HG03457 (cell line): Measurements from ENCODE around the gene CHRNG.

Experiments used
- ATAC-seq: cut with Tn5 transposase; IDR thresholded peaks from one replicate; pipeline ENCODE4 v1.9.1; 2021; ENCODE audit warnings: moderate number of reproducible peaks; ENCODE audit not compliant: unreplicated experiment

CHRNG gene

DNA sequence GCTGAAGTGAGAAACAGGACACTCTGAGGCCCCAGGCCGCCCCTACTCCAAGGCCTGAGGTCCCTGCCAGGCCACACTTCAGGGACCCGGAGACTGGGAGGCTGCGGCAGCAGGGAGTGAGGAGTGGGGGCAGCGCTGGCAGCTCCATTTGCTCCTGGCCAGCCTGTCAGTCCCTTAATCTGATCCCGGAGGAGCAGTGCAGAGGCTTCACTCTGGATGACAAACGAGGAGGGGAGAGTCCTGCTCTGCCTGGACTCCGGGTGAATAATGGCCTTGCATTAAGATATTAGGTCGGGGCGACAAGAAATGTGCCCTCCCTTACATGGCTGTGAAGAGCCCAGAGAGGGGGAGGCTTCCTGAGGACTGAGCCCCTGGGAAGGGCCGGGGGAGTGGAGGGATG, 33.6 kb upstream of the CHRNG start:
- ATAC-seq = no peak

DNA sequence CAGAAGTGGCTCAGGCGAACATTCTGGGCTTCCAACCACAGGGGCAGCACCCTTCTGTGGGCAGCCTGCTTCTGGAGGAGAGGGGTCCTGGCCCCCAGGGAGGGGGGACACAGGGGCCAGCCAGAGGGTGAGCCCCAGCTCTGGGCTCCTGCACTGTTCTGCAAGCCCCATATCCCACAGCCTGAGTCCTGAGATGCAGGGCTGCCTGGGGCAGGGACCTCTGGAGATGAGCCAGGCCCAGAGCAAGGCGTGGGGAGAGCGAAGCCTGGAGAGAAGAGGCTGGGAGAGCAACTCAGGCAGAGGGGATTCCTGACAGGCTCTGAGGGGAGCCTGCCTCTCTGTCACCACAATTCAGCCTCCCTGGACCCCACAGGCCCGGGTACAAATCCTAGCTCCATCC, 32.8 kb upstream of the CHRNG start:
- no peak for ATAC-seq

DNA sequence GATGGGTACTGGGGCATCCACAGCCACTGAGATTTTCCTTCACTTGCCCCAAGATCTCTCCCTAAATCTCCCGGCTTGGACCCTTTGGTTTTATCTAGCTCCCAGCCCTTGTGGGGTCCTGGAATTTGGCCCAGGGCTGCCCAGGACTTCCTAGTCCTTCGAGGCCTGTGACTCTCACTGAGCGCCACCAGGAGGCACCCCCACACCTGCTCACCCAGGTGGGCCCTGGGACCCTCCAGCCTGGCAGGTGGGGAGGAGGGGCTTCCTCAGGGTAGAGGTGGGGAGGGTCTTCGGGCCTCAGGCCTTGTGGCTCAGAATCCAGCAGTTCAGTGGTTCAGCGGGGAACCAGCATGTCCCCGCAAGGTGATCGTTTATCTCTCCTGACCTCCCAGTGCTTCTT, 31.2 kb upstream of the CHRNG start:
- ATAC-seq = no peak

DNA sequence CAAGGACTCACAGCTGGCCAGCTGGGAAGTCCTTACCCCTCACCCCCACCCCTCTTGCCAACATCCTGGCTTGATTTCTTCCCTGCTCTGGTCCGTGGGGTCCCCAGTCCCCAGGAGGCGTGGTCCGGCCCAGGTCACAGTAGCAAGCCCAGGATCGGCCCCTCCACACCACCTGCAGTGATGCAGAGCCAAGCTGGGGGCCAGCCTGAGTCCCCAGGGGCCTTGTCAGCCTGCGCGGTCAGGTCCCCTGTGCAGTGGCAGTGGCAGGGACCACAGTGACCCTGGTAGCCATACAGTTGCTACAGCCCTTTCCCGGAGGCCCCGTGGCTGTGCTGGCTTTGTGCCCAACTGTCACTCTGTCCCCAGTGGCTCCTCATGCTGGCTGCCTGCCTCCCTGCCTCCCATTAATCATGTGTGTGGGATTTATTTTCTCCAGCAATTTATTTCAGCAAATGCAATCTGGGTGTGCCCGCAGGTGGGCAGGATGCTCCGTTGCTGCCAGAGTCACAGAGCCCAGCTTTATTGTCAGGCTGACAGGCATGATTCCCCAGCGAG, 28.1 kb upstream of the CHRNG start:
- ATAC-seq = no peak

DNA sequence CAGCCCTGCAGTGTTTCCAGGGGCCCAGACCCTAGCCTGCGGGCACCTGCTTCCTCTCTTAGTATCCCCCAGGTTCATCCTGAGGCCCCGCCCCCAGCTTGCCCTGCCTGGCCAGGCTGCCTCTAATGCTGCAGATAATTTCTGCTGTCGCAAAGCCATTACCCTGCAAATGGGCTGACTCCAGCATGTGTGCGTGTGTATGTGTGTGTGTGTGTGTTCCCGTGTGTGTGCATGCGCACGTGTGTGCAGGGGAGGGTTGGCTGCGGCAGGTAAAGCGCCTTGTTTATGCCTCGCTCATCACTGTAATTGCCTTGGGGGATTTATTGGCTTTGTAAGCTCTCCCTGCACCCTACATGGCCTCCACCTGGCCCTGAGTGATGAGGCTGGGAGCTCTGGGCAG, 26.9 kb upstream of the CHRNG start:
- no peak for ATAC-seq

DNA sequence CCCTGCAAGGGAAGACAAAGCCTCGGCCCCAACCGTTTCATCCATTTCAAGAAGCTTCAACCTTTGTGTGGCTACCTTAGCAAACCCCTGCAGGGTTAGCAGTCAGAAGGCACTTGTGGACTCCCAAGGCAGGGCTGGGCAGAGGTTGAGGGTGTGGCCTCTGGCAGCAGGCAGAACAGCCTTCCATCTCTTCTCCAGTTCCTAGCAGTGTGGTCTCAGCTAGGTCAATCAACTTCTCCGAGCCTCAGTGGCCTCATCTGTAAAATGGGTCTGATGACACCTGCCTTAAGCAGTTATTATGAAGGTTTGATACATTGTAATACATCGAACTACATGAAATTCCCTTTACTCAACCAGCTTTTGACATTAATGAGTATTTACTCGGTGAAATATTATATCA, 26.1 kb upstream of the CHRNG start:
- ATAC-seq = no peak

DNA sequence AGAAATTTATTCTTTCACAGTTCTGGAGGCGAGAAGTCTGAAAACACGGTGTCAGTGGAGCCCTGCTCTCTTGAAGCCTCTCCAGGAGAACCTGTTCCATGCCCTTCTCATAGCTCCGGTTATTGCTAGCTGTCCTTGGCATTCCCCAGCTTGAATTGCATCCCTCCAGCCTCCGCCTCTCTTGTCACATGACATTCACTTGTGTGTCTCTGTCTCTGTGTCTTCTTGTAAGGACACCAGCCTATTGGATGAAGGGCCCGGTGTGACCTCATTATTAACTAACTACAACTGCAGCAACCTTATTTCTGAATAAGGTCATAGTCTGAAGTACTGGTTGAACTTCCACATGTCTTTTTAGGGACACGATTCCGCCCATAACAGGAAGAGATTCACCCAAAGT, 23.9 kb upstream of the CHRNG start:
- no peak for ATAC-seq

DNA sequence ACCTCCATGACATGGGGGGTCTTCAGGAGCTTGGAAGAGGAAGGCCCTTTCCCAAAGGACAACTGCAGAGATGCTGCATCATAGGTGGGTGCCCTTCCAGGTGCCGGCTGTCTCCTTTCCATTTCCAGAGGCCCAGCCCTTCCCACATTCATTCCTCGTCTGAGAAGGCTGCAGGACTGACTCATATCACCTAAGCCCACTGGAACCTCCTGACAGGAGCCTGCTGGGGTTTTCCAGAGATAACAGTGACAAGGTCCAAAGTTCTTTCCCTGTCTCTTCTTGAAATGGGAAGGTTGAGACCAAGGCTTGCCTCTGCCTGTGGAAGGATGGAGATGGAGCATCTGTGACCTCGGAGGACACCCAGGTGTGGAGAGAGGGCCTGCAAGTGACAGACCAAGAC, 22.9 kb upstream of the CHRNG start:
- no peak for ATAC-seq

DNA sequence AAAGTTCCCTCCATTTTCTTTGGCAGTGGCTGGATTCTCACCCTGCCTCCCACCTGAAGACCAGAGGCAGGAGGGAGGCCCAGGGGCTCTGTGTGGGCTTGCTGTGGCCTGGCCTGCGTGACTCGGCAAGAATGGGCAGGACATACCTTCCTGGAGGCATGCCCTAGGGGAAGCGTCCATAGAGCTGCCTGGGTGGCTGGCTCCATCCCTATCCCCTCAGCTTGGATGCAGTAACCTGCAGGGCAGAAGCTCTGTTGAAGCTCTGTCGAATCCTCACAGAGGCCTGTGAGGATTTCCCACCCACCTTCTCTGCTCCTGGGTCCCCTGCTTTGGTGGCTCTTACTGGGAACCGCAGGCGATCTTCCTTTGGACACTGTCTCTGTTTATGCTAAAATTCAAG, 20.6 kb upstream of the CHRNG start:
- no peak for ATAC-seq

DNA sequence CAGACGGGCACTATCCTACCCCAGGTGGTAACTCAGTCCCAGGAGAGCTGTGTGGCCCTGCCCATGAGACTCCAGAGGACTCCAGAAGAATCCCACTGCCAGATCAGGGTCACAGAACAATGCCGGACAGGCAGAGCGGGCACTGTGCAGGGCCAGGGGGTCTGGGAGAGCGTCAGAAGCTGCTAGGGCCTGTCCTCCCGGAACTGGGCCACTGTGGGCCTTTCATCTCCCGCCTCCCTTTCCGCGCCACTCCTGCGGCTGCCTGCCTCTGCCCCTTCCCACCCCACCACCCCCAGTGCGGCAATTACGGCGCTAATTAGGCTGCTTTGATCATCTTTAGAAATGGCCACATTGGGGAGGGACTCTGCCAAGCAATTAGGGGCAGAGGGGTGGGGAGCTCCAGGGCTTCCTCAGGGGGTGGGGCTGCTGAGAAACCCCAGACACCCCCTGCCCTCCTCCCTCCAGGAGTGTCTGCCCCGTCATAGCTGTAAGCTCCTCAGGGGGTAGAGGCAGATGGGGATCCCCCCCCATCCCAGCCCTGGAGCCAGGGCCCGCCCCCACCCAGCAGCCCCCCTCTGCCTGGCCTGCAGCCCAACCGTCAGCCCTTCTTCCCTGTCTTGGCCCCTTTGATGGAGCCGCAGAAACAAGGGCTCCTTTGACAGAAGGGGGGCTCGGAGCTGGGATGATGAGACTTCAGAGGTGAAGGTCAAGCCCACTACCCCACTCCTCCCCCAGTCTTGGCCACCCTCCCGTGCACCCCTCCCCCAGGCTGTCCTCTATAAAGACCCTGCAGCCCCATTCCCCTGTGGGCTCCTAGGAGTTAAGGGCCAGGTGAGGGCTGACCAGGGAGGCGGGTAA, 19.7 kb upstream of the CHRNG start, which contains the start of gene PRSS56:
PRSS56 (plus strand) TSS at position 808 of the 858 bp plus-strand sequence. CDS start 211 bp downstream, outside the sequence.
- ATAC-seq = no peak

DNA sequence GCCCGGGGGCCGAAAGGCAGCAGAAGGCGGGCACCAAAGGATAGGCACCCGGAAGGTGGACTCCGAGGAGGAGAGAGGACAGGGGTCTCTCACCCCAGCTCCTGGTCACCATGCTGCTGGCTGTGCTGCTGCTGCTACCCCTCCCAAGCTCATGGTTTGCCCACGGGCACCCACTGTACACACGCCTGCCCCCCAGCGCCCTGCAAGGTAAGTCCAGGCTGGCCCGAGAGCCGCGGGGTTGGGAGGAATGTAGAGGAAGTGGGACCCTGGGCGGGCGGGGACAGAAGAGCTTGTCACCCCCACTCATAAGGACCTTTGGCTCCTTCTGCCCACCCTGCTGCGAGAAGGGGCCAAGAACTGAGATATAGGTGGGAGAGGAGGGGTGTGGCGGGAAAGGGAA, 19.0 kb upstream of the CHRNG start:
- no peak for ATAC-seq

DNA sequence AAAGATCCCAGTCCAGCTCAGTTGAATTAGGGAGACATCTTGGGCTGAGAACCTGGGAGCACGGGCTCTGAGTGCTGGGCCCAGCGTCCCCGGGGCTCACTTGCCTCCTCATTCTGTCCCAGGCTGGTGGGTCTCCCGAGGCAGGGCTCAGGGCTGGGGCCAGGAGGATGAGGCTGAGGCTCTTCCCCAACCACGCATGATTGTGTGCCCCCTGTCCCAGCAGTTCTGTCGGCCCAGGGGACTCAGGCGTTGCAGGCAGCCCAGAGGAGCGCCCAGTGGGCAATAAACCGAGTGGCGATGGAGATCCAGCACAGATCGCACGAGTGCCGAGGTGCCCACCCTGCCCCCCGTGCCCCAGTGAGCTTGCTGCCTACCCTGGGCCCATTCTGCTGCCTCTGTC, 18.4 kb upstream of the CHRNG start:
- no peak for ATAC-seq

DNA sequence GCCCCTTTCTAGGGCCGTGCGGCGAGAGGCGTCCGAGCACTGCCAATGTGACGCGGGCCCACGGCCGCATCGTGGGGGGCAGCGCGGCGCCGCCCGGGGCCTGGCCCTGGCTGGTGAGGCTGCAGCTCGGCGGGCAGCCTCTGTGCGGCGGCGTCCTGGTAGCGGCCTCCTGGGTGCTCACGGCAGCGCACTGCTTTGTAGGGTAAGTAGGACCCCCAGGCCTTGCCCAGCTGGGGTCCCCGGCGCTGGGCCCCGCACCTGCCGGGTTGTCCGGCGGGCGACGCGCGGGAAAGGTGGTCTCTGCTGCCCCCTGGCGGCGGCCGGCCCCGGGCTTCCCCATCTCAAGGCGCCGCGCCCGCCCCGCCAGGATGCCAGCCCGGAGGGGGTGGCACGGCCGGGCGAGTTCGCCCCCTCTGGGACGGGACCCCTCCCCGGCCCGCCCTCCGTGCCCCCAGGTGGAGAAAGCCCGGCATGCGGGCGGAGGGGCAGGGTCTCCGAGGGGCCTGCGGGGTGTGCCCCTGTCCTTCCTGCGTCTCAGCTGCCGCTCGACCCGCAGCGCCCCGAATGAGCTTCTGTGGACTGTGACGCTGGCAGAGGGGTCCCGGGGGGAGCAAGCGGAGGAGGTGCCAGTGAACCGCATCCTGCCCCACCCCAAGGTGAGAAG, 17.4 kb upstream of the CHRNG start:
- no peak for ATAC-seq

DNA sequence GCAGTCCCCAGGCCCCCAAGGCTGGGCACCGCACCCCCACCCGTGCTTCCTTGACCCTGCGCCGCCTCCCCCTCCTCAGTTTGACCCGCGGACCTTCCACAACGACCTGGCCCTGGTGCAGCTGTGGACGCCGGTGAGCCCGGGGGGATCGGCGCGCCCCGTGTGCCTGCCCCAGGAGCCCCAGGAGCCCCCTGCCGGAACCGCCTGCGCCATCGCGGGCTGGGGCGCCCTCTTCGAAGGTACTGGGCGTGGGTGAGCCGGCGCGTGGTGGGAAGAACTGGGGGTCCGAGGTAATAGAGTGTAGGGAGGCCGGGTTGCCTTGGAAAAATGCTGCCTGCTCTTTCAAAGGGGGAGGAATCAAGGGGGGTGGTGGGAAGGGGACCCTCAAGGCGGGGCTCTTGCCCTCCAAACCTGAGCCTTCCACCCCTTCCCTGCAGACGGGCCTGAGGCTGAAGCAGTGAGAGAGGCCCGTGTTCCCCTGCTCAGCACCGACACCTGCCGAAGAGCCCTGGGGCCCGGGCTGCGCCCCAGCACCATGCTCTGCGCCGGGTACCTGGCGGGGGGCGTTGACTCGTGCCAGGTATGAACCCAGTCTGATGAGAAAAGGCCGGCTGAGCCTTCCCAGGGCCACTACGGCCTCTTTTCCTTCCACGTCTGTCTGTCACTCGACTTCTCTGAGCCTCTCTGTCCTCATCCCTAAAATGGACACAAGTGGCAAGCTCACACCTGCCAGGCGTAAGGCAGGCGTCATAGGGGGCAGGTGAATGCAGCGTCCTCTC, 16.7 kb upstream of the CHRNG start:
- ATAC-seq = no peak

DNA sequence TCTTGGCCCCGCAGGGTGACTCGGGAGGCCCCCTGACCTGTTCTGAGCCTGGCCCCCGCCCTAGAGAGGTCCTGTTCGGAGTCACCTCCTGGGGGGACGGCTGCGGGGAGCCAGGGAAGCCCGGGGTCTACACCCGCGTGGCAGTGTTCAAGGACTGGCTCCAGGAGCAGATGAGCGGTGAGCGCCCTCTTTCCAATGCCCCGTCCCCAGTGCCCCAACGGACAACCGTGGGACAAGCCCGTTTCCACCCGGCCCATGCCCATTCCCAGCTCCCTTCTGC, 16.1 kb upstream of the CHRNG start:
- ATAC-seq = no peak

DNA sequence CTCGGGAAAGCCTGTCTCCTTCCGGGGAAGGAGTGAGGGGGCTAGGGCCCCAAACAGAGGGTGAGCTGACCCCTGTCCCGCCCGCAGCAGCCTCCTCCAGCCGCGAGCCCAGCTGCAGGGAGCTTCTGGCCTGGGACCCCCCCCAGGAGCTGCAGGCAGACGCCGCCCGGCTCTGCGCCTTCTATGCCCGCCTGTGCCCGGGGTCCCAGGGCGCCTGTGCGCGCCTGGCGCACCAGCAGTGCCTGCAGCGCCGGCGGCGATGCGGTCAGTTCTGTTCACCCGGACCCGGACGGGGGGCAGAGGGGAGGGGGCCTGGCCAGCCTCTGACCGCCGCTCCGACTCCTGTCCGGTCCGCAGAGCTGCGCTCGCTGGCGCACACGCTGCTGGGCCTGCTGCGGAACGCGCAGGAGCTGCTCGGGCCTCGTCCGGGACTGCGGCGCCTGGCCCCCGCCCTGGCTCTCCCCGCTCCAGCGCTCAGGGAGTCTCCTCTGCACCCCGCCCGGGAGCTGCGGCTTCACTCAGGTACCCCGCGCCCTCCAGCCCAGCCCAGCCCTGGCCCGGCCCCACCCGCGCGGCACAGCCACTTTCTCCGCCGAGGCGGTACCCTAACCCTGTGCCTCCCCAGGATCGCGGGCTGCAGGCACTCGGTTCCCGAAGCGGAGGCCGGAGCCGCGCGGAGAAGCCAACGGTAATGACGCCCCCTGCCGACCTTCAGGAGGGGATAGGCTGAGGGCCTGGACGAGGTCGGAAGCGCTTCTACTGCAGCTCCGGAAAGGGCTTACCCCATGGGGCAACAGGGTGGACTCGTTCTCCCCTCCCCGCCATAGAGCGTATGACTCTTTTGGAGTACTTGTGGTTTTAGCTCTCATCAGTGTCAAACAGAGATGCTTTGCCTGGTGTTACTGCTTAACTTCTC, 15.6 kb upstream of the CHRNG start:
- no peak for ATAC-seq

DNA sequence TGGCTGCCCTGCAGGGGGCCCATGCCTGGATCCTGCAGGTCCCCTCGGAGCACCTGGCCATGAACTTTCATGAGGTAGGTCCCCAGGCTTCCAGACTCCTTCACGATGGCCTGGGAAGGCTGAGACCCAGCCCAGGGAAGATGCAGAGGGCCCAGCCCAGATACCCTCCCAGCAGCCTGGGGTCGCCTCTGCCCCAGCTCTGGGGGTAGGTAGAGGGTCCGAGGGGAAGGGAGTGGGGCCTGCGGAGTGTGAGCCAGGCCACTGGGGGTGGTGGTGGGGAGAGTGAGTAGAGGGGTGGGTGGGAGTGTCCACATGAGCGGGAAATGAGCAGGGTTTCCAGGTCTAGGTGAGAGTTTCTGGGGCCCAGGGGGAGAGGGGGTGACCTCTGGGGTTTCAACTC, 14.7 kb upstream of the CHRNG start:
- no peak for ATAC-seq

DNA sequence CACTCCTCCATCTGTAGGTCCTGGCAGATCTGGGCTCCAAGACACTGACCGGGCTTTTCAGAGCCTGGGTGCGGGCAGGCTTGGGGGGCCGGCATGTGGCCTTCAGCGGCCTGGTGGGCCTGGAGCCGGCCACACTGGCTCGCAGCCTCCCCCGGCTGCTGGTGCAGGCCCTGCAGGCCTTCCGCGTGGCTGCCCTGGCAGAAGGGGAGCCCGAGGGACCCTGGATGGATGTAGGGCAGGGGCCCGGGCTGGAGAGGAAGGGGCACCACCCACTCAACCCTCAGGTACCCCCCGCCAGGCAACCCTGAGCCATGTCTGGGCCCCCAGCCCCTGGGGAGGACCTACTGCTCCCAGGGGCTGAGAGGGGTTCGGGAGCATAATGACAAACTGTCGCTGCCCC, 14.3 kb upstream of the CHRNG start:
- no peak for ATAC-seq

DNA sequence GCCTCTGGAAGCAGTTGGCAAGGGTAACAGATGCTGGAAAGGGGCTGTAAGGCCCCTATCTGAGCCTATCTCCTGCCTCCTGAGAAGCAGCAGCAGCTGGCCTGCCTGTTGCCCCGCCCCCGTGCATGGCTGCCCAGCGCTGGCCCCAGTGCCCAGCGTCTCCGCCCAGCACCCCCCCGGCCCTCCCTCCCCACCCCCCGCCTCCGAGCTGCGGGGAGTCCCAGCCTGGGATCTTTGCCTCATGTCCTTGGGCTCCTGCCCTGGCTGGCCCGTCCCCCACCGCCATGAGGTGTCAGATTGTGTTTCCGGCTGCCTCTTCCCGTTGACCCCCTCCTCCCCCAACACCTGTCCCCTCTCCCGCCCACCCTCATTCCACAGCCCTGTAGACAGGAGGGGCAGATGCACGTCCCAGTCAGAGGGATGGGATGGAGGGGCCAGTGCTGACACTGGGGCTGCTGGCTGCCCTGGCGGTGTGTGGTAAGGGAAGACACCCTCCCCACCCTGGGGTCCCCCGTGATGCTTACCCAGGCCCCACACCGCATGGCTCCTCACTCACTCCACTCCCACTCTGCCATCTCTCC, 13.6 kb upstream of the CHRNG start, which contains the start of gene CHRND:
CHRND (plus strand) TSS at position 370 of the 581 bp plus-strand sequence; CDS start at position 426, 56 bp downstream.
- no peak for ATAC-seq

DNA sequence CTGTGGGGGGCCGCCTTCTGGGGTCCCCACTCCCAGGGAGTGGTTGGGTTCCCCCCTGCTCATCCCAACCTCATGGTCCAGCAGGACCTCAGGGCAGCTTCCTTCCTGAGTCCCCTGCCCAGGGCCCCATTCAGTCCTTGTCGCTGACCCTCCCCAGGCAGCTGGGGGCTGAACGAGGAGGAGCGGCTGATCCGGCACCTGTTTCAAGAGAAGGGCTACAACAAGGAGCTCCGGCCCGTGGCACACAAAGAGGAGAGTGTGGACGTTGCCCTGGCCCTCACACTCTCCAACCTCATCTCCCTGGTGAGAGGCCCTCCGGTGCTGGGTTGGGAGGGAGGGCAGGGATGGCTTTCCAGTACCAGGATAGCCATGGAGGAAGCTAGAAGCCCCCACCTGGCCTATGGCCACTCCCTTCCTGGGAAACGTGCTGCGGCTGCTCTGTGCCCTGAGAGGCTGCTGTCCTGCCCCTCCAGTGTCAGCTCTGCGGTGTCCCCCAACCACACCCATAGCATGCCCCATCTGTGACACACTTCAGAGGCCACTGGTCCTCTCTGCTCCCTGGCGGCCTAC, 13.0 kb upstream of the CHRNG start:
- ATAC-seq = no peak
